Measurements from ENCODE around the gene SLC30A3.

Gene SLC30A3

DNA sequence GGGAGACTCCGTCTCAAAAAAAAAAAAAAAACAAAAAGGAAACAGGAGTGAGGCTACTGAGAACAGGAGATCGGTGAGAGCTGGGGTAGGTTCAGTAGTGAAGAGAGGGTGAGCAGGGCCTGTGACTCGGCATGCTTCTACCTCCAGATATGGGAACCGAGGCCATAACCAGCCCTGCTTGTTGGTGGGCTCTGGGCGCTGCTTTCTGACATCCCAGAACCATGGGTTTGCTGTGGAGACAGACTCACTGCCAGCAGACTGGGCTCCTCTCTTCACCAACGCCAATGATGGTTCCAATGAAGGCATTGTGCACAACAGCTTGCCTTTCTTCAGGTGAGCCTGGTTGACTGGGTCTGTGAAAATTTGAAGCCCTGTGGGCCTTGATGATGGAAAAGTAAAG is 39.4 kb downstream of the SLC30A3 start:
- no peak for DNase-seq

GRCh38 chr2:27222407-27222806 is 40.4 kb downstream of the SLC30A3 start:
- DNase-seq = no peak

DNA sequence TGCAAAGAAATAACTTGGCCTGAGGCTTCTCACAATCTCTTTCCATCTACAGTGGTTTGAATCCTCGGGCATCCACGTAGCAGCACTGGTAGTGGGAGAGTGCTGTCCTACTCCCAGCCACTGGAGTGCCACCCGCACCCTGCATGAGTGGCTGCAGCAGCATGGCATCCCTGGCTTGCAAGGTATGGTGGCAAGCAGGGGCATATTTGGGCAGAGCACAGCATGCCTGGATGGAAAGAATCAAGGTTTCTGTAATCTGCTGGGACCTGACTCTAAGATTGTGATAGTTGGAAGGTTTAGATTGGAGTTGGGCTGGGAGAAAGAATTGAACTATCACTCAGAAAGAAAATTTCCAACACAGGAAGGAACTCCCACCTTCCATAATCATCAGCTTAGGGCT is 41.7 kb downstream of the SLC30A3 start:
- DNase-seq = no peak

- DNase-seq = no peak
These were observed 42.8 kb downstream of the SLC30A3 start for GRCh38 chr2:27220091-27220490.

- DNase-seq = no peak
These were observed 43.8 kb downstream of the SLC30A3 start for GRCh38 chr2:27219091-27219490.

GRCh38 chr2:27218614-27219013 is 44.2 kb downstream of the SLC30A3 start:
- DNase-seq = no peak

DNA sequence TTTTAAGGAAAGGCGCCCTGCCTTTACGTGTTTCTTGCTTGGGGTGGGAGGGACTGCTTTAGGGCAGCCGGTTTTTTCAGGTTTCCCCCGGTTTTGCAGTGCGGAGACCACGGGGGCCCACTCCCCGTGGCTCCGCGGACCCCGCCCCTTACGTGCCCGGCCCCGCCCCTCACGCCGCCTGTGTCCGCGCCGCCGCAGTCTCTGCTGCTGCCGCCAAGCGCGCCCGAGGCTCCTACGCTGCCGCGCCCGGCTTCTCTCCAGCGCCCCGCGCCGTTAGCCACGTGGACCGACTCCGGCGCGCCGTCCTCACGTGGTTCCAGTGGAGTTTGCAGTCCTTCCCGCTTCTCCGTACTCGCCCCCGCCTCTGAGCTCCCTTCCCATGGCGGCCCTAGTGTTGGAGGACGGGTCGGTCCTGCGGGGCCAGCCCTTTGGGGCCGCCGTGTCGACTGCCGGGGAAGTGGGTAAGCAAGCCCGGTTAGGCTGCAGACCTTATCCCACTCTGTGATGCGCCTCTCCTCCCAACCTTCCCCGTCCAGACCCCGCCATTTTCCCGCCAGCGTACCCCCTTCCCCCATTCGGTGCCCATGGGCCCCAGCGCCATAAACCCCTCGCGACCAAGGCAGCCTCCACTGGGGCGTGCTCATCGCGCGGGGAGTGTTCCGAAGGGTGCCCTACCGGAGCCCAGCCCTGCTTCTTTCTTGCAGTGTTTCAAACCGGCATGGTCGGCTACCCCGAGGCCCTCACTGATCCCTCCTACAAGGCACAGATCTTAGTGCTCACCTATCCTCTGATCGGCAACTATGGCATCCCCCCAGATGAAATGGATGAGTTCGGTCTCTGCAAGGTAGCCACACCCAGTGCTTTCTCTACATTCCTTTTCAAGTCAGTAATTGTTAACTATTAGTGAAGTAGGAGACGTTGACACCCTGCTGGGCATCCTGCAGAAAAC is 45.4 kb downstream of the SLC30A3 start, which contains the start of gene CAD:
TSS of gene CAD (plus strand) at position 197 of the 949 bp plus-strand sequence. CDS start at position 380, 183 bp downstream.
- peak; percentile 94 for DNase-seq

- no peak for DNase-seq
These were observed 46.3 kb downstream of the SLC30A3 start for GRCh38 chr2:27216416-27217137.

- DNase-seq = no peak
These were observed 47.9 kb downstream of the SLC30A3 start for GRCh38 chr2:27214941-27215340.

DNA sequence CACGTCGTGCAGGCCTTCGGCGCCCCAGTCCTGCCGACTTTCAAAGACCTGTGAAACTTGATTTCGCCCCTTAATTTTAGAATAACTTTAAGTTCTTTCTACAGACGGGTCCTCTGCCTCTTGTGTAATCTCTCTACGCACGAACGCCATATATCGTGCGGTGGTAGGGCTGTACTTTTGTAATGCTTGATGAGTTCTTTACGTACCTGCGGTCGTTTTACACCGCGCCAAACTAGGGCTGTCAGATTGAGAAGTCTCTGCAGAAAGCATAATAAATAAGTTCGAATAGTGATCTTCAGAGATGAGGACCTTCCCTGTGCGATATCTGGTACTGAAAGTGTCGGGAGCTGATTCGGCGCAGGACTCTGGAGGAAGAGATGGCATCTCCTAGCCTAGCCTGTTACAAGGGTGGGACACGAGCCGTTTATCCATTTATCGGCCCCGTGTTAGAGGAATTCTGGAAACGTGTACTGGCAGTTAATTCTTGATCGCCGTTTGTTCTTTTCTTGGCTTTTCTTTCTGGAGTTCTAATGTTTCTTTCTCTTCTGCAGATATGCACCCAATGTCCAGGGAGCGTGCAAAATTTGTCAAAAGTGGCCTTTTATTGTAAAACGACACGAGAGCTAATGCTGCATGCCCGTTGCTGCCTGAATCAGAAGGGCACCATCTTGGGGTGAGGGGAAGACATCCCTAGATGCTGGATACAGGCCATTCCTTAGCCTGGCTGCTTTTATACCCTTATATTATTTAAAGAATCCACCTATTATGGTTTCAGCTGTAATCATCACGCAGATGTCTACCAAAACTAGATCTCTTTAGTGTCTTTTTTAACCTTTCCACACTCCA is 50.0 kb downstream of the SLC30A3 start:
- peak; percentile 47 for DNase-seq

DNA sequence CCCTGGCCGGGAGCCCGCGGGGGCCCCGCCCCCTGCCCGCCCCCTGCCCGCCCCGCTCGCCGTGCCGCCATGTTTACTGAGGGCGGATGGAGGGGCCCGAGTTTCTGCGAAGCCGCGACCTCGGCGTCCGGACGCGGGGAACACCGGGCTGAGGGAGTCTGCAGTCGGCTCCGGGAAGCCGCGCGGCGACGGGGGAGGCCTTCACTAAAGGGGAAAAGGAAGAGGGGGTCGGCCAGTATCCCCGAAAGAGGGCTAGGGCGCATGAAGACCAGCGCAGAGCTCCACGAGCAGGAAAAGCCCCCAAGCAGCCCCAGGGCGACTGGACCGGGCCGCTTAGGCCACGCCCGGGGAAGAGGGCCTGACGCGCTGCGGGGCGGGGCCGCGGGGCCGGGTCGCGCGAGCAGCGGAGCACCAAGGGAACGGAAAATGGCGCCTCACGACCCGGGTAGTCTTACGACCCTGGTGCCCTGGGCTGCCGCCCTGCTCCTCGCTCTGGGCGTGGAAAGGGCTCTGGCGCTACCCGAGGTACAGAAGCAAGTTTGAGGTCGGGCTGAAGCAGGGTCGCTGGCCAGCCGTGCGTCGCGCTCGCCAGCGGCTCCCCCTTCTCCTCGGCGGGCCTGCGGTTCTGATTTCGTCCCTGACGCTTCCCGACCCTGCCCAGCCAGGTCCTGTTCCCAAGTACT is 50.8 kb downstream of the SLC30A3 start, which contains the start of the genes ATRAID and SLC5A6:
TSS of gene ATRAID (plus strand) at position 99 of the 683 bp plus-strand sequence. CDS start at position 427, 328 bp downstream.
TSS of gene SLC5A6 (minus strand) at position 326 of the 683 bp plus-strand sequence. CDS start 4,618 bp downstream, outside the sequence.
- DNase-seq = peak; percentile 91

DNA sequence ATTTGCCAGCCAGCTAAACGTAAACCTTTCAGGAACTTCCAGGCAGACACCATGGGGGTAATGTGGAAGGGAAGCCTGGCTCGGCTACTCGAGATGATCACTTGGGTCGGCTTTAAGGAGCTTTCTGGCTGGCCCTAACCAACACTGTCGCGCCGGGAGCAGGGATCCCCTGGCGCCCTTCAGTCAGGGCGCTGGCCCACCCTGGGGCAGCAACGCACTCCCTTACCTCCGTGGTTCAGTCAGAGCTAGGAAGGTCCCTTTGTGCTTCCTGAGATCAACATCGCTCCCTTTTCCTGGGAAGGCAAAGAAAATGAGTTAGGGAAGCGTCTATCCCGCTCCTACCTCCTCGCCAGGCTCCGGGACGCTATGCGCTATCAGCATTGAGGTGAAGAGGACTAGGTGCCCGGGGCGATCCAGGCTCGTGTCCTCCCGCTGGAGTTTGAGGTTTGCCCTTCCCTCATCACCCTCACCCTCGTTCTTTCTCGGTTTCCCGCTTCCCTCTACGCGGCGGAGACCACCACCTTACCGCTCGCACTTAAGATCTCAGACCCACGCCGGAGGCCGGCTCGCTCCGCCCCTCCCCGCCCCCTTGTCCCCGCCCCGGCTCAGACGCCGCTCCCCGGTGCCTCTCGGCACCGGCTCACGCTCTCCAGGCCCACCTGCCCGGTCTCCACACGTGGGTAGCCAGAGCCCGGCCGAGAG is 51.5 kb downstream of the SLC30A3 start:
- no peak for DNase-seq

DNA sequence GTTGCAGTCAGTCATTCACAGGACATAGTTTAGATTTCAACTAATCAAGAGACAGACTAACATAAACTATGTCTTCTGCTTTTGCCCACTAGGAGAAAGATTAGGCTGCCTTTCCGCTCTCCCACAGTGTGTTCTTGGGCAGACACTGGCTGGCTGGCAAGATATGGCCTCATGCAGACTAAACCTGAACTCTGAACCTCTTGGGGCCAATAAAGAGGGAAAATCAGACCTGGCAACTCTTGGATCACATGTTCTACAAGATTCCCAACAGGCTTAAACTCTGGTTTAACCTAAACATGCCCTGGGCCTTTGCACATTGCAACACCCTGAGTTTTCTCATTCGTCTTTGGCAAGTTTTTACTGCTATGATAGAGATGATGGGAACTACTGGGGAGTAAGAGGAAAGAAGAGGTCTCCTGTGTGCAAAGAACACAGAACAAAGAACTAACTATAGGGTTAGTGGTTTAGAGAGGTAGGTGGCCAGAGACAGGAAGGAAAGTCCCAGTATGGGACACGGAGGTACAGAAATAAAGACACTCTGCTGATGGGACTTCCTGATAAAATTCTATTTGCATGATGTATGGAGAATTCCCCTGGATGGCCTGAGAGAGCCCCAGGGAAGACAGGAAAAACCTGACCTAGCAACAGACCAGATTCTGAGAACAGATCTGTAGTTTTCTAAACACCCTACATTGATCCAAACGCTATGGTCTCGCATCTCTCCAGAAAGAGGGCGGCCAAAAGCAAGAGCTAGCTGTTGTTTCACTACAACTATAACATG is 53.0 kb downstream of the SLC30A3 start:
- DNase-seq = no peak

DNA sequence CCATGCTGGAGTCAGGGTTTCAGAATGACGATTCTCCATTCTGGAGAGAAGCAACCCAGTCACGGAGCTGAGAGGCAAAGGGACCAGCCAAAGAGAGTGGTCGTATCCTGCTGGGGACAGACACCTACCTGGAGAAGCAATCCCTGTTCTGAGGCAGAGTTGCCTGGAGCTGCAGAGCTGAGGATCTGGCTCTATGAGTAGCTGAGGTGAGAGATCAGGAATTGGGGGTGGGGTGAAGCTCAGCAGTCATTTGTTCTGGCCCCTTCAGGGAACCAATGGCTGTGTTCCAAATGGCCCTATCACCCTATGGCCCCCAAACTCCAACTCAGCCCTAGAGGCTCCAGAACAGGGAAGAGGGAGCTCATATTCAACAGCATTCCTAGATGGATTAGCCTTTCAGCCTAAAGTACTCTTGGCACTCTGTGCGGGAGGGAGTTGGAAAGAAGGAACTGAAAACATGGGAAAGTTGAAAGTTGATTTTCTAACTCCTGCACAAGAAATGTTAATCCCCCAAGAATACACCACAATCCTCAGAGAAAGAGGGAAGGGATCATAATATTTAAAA is 54.3 kb downstream of the SLC30A3 start:
- DNase-seq = no peak

DNA sequence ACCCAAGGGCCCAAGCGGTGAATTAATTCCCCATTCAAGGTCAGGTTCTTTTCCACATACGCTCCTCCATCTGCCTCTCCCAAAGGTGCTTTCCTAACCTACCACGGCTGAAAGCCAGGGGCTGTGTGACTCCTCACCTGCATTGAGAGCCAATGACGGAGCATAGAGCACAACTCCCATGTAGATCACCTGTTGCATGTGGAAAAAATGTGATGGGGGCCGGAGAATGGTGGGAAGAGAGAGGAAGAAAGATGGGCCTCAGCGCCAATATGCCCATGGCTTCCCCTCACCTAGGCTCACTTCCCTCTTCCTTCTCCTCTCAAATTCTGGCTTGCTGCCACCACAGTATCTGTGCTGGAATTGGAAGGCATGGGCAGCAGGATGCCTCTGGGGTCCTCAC is 56.5 kb downstream of the SLC30A3 start:
- no peak for DNase-seq

DNA sequence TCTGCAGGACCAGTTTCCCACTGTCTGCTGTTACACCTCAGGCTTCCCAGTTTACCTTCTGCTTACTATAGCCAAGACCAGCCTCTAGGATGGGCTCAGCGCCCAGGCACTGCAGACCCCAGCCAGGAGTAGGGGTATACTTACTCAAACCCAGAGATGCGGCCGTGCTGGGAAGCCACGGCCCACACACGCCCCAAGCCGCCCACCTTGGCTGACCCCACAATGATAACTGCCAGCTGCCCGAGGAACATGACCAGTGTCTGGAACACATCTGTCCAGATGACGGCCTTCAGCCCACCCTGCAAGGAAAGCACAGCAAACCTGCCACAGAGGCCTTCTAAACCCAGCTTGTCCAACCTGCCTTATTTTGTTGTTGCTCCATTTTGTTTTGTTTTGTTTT is 57.6 kb downstream of the SLC30A3 start:
- no peak for DNase-seq

GRCh38 chr2:27204566-27204965 is 58.3 kb downstream of the SLC30A3 start:
- DNase-seq = no peak

GRCh38 chr2:27203741-27204140 is 59.1 kb downstream of the SLC30A3 start:
- no peak for DNase-seq
